Measurements from ENCODE around the gene LSM5.

LSM5 gene

DNA sequence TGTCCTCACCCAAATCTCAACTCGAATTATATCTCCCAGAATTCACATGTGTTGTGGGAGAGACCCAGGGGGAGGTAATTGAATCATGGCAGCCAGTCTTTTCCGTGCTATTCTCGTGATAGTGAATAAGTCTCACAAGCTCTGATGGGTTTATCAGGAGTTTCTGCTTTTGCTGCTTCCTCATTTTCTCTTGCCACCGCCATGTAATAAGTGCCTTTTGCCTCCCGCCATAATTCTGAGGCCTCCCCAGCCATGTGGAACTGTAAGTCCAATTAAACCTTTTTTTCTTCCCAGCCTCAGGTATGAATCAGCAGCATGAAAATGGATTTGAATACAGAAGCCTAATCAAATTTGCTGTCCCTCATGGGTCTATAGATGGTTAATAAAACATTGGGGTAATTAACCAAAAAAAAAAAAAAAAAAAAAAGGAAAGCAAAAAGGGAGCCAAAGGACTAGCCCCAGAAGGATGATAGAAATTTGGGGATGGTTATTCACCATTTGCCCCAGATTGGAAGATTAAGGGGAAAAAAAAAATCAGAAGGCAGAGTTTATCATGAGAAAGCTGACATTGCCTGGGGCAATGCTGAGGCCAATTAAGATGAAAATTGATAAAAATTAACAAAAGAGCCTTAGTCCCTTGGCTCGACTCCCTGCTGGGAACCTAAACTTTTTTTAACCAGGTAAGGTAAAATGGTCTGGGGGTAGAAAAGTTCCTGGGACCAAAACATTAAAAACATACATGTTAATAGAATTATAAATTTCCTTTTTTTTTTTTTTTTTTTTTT, 32.8 kb upstream of the LSM5 start:
- Histone ChIP-seq H2AFZ (ENCODE audit: insufficient read depth, low read length, poor library complexity) (no peak overlapping the region), H2AK5ac (ENCODE audit: low read length) (no peak overlapping the region), H3K27me3 (ENCODE audit: insufficient read depth, low read length) (no peaks in the 10 kb centered on the region), H3K4me1 (ENCODE audit: control insufficient read depth in 1 of 2, insufficient read depth in 2 of 2, low read length in 2 of 2) (no peaks in the 10 kb centered on the region), H2BK120ac (ENCODE audit: insufficient read depth, low read length, poor library complexity) (no peak overlapping the region), H3K9ac (ENCODE audit: low read length) (no peak overlapping the region), H4K8ac (ENCODE audit: low read depth, low read length) (no peak overlapping the region), H3K4me2 (ENCODE audit: low read length) (no peak overlapping the region), H3K18ac (ENCODE audit: low read length) (no peak overlapping the region), H3K4me3 (ENCODE audit: low read depth, low read length) (no peak overlapping the region), H4K91ac (ENCODE audit: low read depth, low read length) (no peak overlapping the region), H4K12ac (ENCODE audit: low read depth, low read length) (no peak overlapping the region), H2BK5ac (ENCODE audit: low read depth, low read length, poor library complexity) (no peak overlapping the region), H3K36me3 (ENCODE audit: control insufficient read depth in 1 of 2, insufficient read depth in 2 of 2, low read length in 2 of 2) (peaks cover 7 to 10% of the 10 kb centered on the region in 2 experiments), H3K4ac (ENCODE audit: low read depth, low read length) (no peak overlapping the region), H3K23ac (ENCODE audit: low read length) (no peak overlapping the region), H2BK12ac (ENCODE audit: low read length) (no peak overlapping the region), H3K14ac (ENCODE audit: low read length) (no peak overlapping the region), H3K79me2 (ENCODE audit: control insufficient read depth, insufficient read depth, low read length, poor library complexity) (no peaks in the 10 kb centered on the region), H3K9me3 (ENCODE audit: insufficient read depth, low read depth, low read length) (peaks cover 4% of the 10 kb centered on the region), H3K79me1 (ENCODE audit: low read length) (no peaks in the 10 kb centered on the region), H3K27ac (ENCODE audit: low read depth, low read length) (no peak overlapping the region)
- no CpG with 5 or more reads among the region's 6 CpGs for WGBS (ENCODE audit: extremely low coverage, insufficient coverage, insufficient read length)
- peak in 1 of 2 donors; percentile 57 for DNase-seq

DNA sequence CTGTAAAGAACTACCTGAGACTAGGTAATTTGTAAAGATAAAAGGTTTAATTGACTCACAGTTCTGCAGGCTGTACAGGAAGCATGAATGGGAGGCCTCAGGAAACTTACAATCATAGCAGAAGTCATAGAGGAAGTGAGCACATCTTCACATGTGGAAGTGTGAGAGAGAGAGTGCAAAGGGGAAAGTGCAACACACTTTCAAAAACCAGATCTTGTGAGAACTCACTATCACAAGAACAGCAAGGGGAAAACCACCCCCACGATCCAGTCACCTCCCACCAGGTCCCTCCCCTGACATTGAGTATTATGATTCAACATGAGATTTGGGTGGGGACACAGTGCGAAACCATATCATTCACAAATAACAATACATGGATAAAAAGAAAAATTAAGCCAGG, 29.6 kb upstream of the LSM5 start:
- Histone ChIP-seq H4K8ac (ENCODE audit: low read depth, low read length) (no peak overlapping the region), H2AFZ (ENCODE audit: insufficient read depth, low read length, poor library complexity) (no peak overlapping the region), H2BK5ac (ENCODE audit: low read depth, low read length, poor library complexity) (no peak overlapping the region), H3K79me1 (ENCODE audit: low read length) (no peaks in the 10 kb centered on the region), H2AK5ac (ENCODE audit: low read length) (no peak overlapping the region), H3K79me2 (ENCODE audit: control insufficient read depth, insufficient read depth, low read length, poor library complexity) (no peaks in the 10 kb centered on the region), H3K27ac (ENCODE audit: low read depth, low read length) (no peak overlapping the region), H3K27me3 (ENCODE audit: insufficient read depth, low read length) (no peaks in the 10 kb centered on the region), H3K9me3 (ENCODE audit: insufficient read depth, low read depth, low read length) (peaks cover 9% of the 10 kb centered on the region), H3K14ac (ENCODE audit: low read length) (no peak overlapping the region), H3K4me1 (ENCODE audit: control insufficient read depth in 1 of 2, insufficient read depth in 2 of 2, low read length in 2 of 2) (no peaks in the 10 kb centered on the region), H3K4ac (ENCODE audit: low read depth, low read length) (no peak overlapping the region), H2BK120ac (ENCODE audit: insufficient read depth, low read length, poor library complexity) (no peak overlapping the region), H3K18ac (ENCODE audit: low read length) (no peak overlapping the region), H2BK12ac (ENCODE audit: low read length) (no peak overlapping the region), H4K91ac (ENCODE audit: low read depth, low read length) (no peak overlapping the region), H4K12ac (ENCODE audit: low read depth, low read length) (no peak overlapping the region), H3K4me3 (ENCODE audit: low read depth, low read length) (no peak overlapping the region), H3K9ac (ENCODE audit: low read length) (no peak overlapping the region), H3K23ac (ENCODE audit: low read length) (no peak overlapping the region), H3K4me2 (ENCODE audit: low read length) (no peak overlapping the region), H3K36me3 (ENCODE audit: control insufficient read depth in 1 of 2, insufficient read depth in 2 of 2, low read length in 2 of 2) (peaks cover 10 to 16% of the 10 kb centered on the region in 2 experiments)
- WGBS (ENCODE audit: extremely low coverage, insufficient coverage, insufficient read length) = no CpG with 5 or more reads among the region's 2 CpGs
- DNase-seq = no peak

DNA sequence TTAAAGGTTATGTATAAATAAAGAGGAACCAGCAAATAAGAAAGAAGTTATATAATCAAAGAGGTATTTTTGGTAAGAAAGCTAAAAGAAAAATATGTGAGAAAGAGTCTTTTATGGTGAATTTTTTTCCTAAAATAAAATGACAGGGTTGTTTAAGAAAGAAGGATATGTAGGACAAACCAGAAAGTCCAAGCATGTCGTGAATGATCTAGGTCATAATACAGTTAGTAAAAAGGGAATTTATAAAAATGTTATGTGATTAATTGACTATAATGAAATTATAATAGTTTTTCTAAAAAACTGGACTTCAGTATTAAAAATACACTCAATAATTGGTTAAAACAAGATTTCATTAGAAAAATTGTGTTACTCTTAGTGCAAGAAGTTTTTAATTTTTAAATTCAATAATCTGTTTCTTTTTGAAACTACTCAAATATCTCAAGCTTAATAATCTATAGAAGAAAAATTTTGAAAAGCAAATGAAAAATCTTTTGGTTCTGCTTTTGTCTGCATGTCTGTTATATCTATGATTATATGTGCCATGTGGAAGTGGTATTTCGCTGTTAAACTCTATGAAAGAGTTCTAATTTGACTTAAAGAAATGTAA, 28.5 kb upstream of the LSM5 start:
- H3K14ac ChIP-seq (ENCODE audit: low read length) = no peak overlapping the region
- no peak for DNase-seq
- H2AK5ac ChIP-seq (ENCODE audit: low read length) = no peak overlapping the region
- H3K36me3 ChIP-seq (ENCODE audit: control insufficient read depth in 1 of 2, insufficient read depth in 2 of 2, low read length in 2 of 2) = peaks cover 10 to 16% of the 10 kb centered on the region in 2 experiments
- peaks cover 9% of the 10 kb centered on the region for H3K9me3 ChIP-seq (ENCODE audit: insufficient read depth, low read depth, low read length)
- no peak overlapping the region for H3K4me2 ChIP-seq (ENCODE audit: low read length)
- H2AFZ ChIP-seq (ENCODE audit: insufficient read depth, low read length, poor library complexity) = no peak overlapping the region
- H3K27ac ChIP-seq (ENCODE audit: low read depth, low read length) = no peak overlapping the region
- H2BK5ac ChIP-seq (ENCODE audit: low read depth, low read length, poor library complexity) = no peak overlapping the region
- H4K91ac ChIP-seq (ENCODE audit: low read depth, low read length) = no peak overlapping the region
- no peak overlapping the region for H3K18ac ChIP-seq (ENCODE audit: low read length)
- no peaks in the 10 kb centered on the region for H3K79me1 ChIP-seq (ENCODE audit: low read length)
- no peaks in the 10 kb centered on the region for H3K4me1 ChIP-seq (ENCODE audit: control insufficient read depth in 1 of 2, insufficient read depth in 2 of 2, low read length in 2 of 2)
- H3K4me3 ChIP-seq (ENCODE audit: low read depth, low read length) = no peak overlapping the region
- no peak overlapping the region for H3K9ac ChIP-seq (ENCODE audit: low read length)
- no peak overlapping the region for H3K4ac ChIP-seq (ENCODE audit: low read depth, low read length)
- H3K27me3 ChIP-seq (ENCODE audit: insufficient read depth, low read length) = no peaks in the 10 kb centered on the region
- H3K23ac ChIP-seq (ENCODE audit: low read length) = no peak overlapping the region
- H2BK12ac ChIP-seq (ENCODE audit: low read length) = no peak overlapping the region
- no peak overlapping the region for H4K12ac ChIP-seq (ENCODE audit: low read depth, low read length)
- no CpG with 5 or more reads among the region's 2 CpGs for WGBS (ENCODE audit: extremely low coverage, insufficient coverage, insufficient read length)
- no peak overlapping the region for H4K8ac ChIP-seq (ENCODE audit: low read depth, low read length)
- no peak overlapping the region for H2BK120ac ChIP-seq (ENCODE audit: insufficient read depth, low read length, poor library complexity)
- no peaks in the 10 kb centered on the region for H3K79me2 ChIP-seq (ENCODE audit: control insufficient read depth, insufficient read depth, low read length, poor library complexity)

DNA sequence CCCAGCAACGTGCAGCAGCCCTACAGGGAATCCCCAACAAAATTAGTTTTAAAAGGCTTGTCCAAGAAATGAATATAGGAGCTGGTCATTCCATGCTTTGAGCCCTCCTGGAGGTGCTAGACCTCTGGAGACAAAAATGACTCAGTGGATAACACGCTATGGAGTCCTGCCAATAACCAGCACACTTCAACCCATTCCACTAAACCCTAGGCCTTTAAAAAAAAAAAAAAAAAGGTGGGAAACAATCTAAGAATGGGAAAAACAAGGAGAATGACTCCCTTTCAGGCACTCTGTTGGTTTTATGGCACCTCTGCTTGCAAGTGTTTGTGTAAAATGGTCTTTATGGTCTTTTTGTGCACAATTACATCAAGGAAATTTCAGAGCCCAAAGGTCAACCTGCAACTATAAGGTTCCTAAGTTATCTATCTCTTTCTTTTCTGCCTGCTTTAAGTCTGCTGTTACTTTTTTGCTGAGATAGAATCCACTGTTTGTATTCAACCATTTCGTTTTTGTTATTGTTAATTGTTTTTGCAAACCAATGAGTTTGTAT, 26.4 kb upstream of the LSM5 start:
- Histone ChIP-seq H3K36me3 (ENCODE audit: control insufficient read depth in 1 of 2, insufficient read depth in 2 of 2, low read length in 2 of 2) (peaks cover 6 to 14% of the 10 kb centered on the region in 2 experiments), H4K91ac (ENCODE audit: low read depth, low read length) (no peak overlapping the region), H3K4me2 (ENCODE audit: low read length) (no peak overlapping the region), H3K18ac (ENCODE audit: low read length) (peak overlapping the region; percentile 35), H2AK5ac (ENCODE audit: low read length) (no peak overlapping the region), H3K4me1 (ENCODE audit: control insufficient read depth in 1 of 2, insufficient read depth in 2 of 2, low read length in 2 of 2) (peaks cover 0 to under 1% of the 10 kb centered on the region in 2 experiments), H3K4me3 (ENCODE audit: low read depth, low read length) (no peak overlapping the region), H3K23ac (ENCODE audit: low read length) (no peak overlapping the region), H3K9ac (ENCODE audit: low read length) (no peak overlapping the region), H3K79me1 (ENCODE audit: low read length) (no peaks in the 10 kb centered on the region), H3K79me2 (ENCODE audit: control insufficient read depth, insufficient read depth, low read length, poor library complexity) (no peaks in the 10 kb centered on the region), H2BK12ac (ENCODE audit: low read length) (no peak overlapping the region), H3K14ac (ENCODE audit: low read length) (no peak overlapping the region), H3K27me3 (ENCODE audit: insufficient read depth, low read length) (no peaks in the 10 kb centered on the region), H4K12ac (ENCODE audit: low read depth, low read length) (no peak overlapping the region), H3K4ac (ENCODE audit: low read depth, low read length) (peak overlapping the region; percentile 27), H3K27ac (ENCODE audit: low read depth, low read length) (no peak overlapping the region), H2BK5ac (ENCODE audit: low read depth, low read length, poor library complexity) (no peak overlapping the region), H4K8ac (ENCODE audit: low read depth, low read length) (no peak overlapping the region), H2AFZ (ENCODE audit: insufficient read depth, low read length, poor library complexity) (no peak overlapping the region), H3K9me3 (ENCODE audit: insufficient read depth, low read depth, low read length) (peaks cover 7% of the 10 kb centered on the region), H2BK120ac (ENCODE audit: insufficient read depth, low read length, poor library complexity) (no peak overlapping the region)
- no CpG with 5 or more reads among the region's 3 CpGs for WGBS (ENCODE audit: extremely low coverage, insufficient coverage, insufficient read length)
- DNase-seq = no peak

All from trophoblast cell (in vitro differentiated cells and primary cell).